ENCODE results near the gene TBC1D21. TPM values are rescaled to one million over a fixed set of nuclear protein-coding genes. Genes with fewer than 3 reads are reported as not detected.

TBC1D21 gene
- total and polyA plus RNA-seq, 2 of the 8 experiments (the other 6 are each of a cell fraction or from before 2014, with no cell fraction given): not detected

- TF ChIP-seq CHD7 (IDR thresholded peaks at IDR 0.05; ENCODE audit: insufficient replicate concordance, low read length) (no peak), RXRA (IDR thresholded peaks at IDR 0.05; ENCODE audit: insufficient read depth, low read depth, low read length) (no peak), ZNF274 (IDR thresholded peaks at IDR 0.05; ENCODE audit: borderline replicate concordance, extremely low read depth, low read length) (no peak), HDAC6 (IDR thresholded peaks at IDR 0.05; ENCODE audit: low read depth, low read length) (no peak), SP1 (IDR thresholded peaks at IDR 0.05; ENCODE audit: low read depth, low read length) (no peak), TEAD4 (IDR thresholded peaks at IDR 0.05; ENCODE audit: low read depth, low read length) (no peak)
These were observed 60.9 kb downstream of the TBC1D21 start (continued) for GRCh38 chr15:73934281-73934680.

Data from H1 (cell line).